HG03064 (cell line): ENCODE measurements around the gene EIF4G2.
"Not testable (repeated sequence)": the region's sequence is repeated elsewhere in the genome, so short reads cannot be mapped to it uniquely, and the experiment has no call there.

Source experiments
- ATAC-seq: cut with Tn5 transposase; IDR thresholded peaks from one replicate; pipeline ENCODE4 v1.9.1; 2021; ENCODE audit warnings: low read depth; ENCODE audit not compliant: unreplicated experiment

EIF4G2 gene

GRCh38 chr11:10808553-10809372, at the start of gene EIF4G2:
Gene EIF4G2 (minus strand): TSS chr11:10808926.
- ATAC-seq: peak; percentile 93

GRCh38 chr11:10857709-10858438, 49.1 kb upstream of the EIF4G2 start, which contains the start of gene ZBED5:
Gene ZBED5 (minus strand): TSS chr11:10858053. CDS start chr11:10854945, 3,108 bp downstream.
- ATAC-seq: peak; percentile 84

GRCh38 chr11:10857459-10857708, 48.7 kb upstream of the EIF4G2 start:
- ATAC-seq: peak; percentile 17

GRCh38 chr11:10856689-10857458, 48.1 kb upstream of the EIF4G2 start:
- ATAC-seq: no peak

- no peak for ATAC-seq
Measured at GRCh38 chr11:10855295-10855694, 46.6 kb upstream of the EIF4G2 start.

- ATAC-seq: no peak
Measured at GRCh38 chr11:10847960-10848860, 39.5 kb upstream of the EIF4G2 start.

- no peak for ATAC-seq
Measured at GRCh38 chr11:10846660-10847059, 37.9 kb upstream of the EIF4G2 start.

GRCh38 chr11:10845589-10845988, 36.9 kb upstream of the EIF4G2 start:
- no peak for ATAC-seq

GRCh38 chr11:10844796-10845195, 36.1 kb upstream of the EIF4G2 start:
- no peak for ATAC-seq

- ATAC-seq: no peak
Measured at GRCh38 chr11:10844356-10844755, 35.6 kb upstream of the EIF4G2 start.

- no peak for ATAC-seq
Measured at GRCh38 chr11:10838881-10839280, 30.2 kb upstream of the EIF4G2 start.

- ATAC-seq: no peak
Measured at GRCh38 chr11:10838083-10838482, 29.4 kb upstream of the EIF4G2 start.

GRCh38 chr11:10836884-10837283, 28.2 kb upstream of the EIF4G2 start:
- not testable (repeated sequence) for ATAC-seq

GRCh38 chr11:10829139-10829538, 20.4 kb upstream of the EIF4G2 start:
- ATAC-seq: no peak

GRCh38 chr11:10828402-10828801, 19.7 kb upstream of the EIF4G2 start:
- ATAC-seq: no peak

- peak; percentile 74 for ATAC-seq
Measured at GRCh38 chr11:10824888-10825287, 16.2 kb upstream of the EIF4G2 start.

- no peak for ATAC-seq
Measured at GRCh38 chr11:10823152-10823579, 14.4 kb upstream of the EIF4G2 start.

- not testable (repeated sequence) for ATAC-seq
Measured at GRCh38 chr11:10822491-10822890, 13.8 kb upstream of the EIF4G2 start.

- no peak for ATAC-seq
Measured at GRCh38 chr11:10818594-10818993, 9.9 kb upstream of the EIF4G2 start.

GRCh38 chr11:10813945-10814344, 5.2 kb upstream of the EIF4G2 start:
- ATAC-seq: no peak
